ACHN (cell line): Measurements from ENCODE around the gene UBE2Q2.
"Not testable (repeated sequence)": the region's sequence is repeated elsewhere in the genome, so short reads cannot be mapped to it uniquely, and the experiment has no call there.

Source experiments
- DNase-seq: peaks from one replicate; pipeline ENCODE4 v3.0.0-alpha.2; 2015
- in situ Hi-C: cut with HindIII; loops from 2 replicates; pipeline ENCODE4 v1.10.0; 2017; ENCODE audit warnings: low sequenced_read_pairs, low pct_ligation_motif_present, low pct_unique_long_range_greater_than_20kb

UBE2Q2 gene

DNA sequence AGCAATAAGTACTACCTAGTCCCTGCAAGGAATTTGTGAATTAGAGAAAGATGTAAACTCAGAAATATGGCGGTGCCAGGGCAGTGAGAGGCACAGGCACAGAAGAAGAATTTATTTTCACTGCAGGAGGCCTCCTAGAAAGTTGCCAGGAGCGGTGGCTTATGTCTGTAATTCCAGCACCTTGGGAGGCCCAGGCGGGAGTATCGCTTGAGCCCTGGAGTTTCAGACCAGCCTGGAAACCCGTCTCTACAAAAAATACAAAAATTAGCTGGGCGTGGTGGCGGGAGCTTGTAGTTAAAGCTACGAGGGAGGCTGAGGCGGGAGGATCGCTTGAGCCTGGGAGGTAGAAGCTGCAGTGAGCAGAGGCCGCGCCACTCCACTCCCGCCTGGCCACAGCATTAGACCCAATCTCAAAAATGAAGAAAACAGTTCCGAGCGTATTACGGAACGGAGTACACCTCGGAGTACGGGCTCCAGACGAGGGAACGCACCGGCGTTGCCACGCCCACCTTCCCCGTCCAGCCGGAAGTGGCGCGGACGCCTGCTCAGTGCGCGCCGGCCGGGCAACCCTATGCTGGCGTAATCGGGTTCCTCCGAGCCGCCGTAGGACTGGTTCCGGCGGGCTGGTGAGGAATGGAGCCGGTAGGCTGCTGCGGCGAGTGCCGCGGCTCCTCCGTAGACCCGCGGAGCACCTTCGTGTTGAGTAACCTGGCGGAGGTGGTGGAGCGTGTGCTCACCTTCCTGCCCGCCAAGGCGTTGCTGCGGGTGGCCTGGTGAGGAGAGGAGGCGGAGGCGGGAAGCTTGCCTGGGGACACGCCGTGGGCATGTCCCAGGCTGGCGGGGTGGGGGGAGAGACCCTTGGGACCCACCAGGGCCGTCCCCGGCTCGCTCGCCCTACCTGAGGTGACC, 60.3 kb downstream of the UBE2Q2 start, which contains the start of gene FBXO22:
FBXO22 (plus strand) TSS at position 548 of the 909 bp plus-strand sequence; CDS start at position 634, 86 bp downstream.
- DNase-seq, result peak; percentile 89
- in situ Hi-C loops, result no loop called here

DNA sequence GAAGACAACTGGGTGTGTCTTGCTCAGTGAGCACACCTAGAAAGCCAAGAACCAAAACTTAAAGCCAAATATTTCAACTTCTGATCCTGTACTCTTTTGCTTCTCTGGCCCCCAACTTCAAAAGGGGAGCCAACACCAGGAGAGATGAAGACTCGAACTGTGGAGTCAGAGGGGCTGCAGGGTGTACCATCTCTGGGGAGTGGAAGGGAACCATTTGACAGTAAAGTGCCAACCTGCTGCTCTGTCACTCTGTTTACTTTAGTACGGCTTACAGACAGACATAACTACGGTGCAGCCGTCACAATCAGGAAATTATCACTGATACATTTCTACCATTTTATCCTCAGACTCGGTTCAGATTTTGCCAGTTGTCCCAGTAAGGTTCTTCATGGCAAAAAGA, 62.0 kb downstream of the UBE2Q2 start:
- DNase-seq, result no peak
- in situ Hi-C loops, result no loop called here

DNA sequence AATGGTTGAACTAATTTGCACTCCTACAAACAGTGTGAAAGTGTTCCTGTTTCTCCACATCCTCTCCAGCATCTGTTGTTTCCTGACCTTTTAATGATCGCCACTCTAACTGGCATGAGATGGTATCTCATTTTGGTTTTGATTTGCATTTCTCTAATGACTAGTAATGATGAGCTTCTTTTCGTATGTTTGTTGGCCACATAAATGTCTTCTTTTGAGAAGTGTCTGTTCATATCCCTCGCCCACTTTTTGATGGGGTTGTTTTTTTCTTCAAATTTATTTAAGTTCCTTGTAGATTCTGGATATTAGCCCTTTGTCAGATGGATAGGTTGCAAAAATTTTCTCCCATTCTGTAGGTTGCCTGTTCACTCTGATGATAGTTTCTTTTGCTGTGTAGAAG, 67.1 kb downstream of the UBE2Q2 start:
- in situ Hi-C loops, DNase-seq: not testable (repeated sequence)

DNA sequence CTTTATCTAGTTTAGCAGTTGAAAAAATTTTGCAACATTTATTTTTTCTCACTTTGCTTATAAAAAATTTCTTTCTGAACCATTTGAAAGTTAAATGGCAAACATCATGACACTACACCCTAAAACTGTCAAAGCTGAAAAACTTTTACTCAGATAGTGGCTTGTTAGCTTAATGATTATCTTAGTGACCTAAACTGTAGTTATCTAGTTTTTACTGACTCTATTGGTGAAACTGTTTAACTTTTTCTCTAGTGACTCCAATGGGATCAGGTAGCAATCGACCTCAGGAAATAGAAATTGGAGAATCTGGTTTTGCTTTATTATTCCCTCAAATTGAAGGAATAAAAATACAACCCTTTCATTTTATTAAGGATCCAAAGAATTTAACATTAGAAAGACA, 73.7 kb downstream of the UBE2Q2 start:
- in situ Hi-C loops, result no loop called here
- DNase-seq, result peak; percentile 6

DNA sequence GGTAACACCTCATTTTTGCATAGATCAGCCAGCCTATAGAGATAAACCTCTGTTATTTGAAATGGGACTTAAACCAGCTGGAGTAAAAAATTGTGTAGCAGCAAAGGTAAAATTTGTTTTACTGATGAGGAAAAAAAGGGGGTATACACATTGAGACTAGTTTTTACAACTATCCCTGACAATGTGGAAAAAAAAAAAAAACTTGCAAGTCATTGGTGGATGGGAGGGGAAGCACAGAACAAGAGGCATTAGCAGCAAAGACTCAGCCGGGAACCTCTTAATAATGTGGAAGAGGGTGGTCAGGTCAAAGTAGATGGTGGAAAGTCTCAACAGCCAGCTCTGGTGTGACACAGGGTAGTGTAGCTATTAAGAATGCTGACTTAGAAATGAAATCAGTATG, 74.9 kb downstream of the UBE2Q2 start:
- no peak for DNase-seq
- in situ Hi-C loops, result no loop called here

DNA sequence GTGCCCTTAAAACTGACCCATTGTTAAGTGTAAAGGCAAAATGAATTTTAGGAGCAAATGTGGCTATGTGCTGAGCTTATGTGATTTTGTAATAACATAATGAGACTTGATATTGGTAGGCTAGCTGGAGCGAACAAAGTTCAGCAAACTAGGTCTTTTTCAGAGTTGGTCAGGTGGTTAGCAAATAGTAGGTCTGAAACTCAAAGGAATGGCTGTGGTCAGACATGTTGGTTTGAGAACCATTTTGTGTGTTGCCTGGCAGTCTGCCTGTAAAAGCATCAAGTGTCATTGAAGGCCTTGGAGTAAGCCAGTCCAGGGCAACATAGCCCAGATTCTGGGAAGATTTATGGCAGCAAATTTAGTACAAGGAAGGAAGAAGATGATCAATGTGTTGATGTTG, 76.8 kb downstream of the UBE2Q2 start:
- no peak for DNase-seq
- in situ Hi-C loops, result no loop called here

DNA sequence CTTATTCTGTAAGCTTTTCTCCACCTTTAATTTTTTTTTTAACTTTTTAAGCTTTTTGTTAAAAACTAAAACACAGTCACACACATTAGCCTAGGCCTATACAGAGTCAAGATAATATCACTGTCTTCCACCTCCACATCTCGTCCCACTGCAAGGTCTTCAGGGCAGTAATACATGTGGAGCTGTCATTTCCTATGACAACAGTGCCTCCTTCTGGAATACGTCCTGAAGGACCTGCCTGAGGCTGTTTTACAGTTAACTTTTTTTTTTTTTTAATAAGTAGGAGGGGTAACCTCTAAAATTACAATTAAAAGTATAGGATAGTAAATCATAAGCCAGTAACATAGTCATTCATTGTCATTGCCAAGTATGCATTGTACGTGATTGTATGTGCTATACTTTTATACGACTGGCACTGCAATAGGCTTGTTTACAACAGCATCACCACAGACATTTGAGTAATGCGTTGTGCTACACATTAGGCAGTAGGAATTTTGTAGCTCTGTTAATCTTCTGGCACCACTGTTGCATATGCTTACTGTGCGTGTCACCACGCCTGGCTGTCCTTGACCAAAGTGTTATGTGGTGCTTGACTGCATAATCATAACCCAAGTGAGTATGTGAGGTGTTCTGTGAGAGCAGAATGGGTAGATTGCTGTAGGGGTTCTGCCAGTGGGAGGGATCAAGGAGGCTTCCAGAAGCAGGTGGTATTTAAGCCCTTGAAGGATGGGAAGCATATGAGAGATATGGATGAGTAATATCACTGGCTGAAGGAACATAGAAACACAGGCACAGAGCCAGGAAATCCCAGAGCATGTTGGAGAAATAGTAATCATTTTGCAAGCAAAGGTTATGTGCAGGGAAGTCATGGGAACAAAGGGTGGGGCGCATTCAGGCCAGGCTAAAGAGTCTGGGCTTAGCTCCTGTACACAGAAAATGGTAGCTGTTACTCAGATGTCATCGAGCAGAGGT, 78.8 kb downstream of the UBE2Q2 start:
- DNase-seq, result peak; percentile 54
- in situ Hi-C loops, result no loop called here

DNA sequence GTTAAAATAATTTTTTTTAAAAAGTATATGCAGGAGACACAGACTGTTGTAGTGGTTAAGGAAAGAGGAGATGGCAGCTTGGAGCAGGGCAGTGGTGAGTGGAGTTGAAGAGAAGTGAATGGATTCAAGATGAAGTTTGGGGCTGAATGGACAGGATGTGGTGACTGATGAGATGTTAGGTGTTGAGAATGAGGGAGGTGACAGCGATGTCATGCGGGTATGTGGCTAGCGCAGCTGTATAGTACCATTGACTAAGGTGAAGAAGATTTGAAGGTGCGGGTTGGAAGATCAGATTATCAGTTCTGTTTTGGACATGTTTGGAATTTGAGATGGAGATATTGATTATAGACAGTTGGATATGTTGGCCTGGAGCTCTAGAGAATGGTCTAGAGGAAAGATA, 80.5 kb downstream of the UBE2Q2 start:
- in situ Hi-C loops, result no loop called here
- no peak for DNase-seq

DNA sequence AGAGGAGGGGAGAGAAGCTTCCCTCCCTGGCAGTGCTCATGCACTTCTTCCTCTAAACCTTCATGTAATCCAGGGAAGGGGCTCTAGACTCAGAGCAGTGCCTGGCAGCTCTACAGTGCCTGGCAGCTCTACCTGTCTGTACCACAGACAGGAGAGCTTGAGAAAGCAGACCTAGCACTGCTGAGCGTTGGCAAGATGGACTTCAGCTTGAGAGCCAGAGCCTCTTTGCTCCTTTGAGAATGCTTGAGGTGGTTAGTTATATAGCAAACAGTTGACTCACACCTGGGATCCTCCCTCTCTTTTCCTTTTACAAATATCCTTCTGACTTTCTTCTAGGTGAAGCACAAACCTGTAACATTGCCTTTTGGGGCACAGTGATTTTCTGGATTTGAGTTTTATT, 81.3 kb downstream of the UBE2Q2 start:
- in situ Hi-C loops, result no loop called here
- DNase-seq, result no peak

DNA sequence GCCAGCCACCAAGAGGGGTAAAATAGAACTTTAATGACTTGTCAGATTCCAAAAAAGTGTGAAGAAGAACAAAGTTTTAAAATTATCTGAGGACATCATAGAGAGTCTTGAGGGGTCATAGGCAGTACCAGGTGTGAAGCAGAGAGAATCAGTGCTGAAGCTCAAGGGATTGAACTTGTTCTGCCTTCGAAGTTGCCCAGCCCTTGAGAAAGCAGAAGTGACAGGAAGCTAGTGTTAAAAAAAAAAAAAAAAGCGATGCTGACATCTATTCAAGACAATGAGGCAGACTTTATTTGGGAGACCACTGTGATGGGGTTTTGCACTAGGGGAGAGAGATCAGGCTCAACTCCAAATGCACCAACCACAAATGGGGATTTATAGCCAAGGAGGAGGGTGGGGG, 82.2 kb downstream of the UBE2Q2 start:
- DNase-seq, result no peak

DNA sequence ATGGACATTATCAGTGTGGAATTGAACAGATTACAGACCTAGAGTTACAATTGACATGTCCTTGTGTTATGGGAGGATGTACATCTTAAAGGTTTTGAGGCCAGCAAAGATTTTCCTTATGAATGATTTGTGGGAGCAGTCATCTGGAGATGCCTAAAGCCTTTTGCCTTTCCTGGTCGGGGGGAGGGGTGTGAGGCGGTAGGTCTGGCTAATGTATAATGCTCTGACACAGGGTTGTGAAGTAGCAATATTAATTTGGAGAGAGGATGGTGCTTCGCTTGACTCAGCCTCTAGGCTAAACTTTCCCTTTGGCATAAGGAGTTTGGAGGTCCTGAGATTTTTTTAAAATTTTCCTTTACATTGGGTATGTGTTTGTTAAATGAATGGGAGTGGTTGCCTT, 83.7 kb downstream of the UBE2Q2 start:
- DNase-seq, result no peak
- in situ Hi-C loops, result no loop called here

More for the DNA sequence above, 82.2 kb downstream of the UBE2Q2 start:
- in situ Hi-C loops, result no loop called here

DNA sequence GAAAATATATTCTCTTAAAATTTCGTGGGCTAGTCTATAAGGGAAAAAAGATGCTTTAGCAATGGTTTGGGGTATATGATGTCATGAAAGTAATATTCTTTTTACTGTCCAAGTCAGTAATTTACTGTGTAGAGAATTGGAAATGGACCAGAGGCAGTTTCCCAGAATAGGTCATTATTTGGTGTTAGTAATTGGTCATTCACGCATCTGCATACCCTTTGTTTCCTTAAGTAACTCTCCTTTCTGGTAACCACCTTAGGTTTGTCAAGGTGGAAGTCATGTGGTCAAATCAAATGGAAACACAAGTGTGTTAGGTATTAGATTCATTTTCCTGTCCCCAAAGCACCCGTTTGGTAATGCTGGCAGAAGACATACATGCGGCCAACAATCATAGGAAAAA, 84.4 kb downstream of the UBE2Q2 start:
- DNase-seq, result no peak
- in situ Hi-C loops, result no loop called here

DNA sequence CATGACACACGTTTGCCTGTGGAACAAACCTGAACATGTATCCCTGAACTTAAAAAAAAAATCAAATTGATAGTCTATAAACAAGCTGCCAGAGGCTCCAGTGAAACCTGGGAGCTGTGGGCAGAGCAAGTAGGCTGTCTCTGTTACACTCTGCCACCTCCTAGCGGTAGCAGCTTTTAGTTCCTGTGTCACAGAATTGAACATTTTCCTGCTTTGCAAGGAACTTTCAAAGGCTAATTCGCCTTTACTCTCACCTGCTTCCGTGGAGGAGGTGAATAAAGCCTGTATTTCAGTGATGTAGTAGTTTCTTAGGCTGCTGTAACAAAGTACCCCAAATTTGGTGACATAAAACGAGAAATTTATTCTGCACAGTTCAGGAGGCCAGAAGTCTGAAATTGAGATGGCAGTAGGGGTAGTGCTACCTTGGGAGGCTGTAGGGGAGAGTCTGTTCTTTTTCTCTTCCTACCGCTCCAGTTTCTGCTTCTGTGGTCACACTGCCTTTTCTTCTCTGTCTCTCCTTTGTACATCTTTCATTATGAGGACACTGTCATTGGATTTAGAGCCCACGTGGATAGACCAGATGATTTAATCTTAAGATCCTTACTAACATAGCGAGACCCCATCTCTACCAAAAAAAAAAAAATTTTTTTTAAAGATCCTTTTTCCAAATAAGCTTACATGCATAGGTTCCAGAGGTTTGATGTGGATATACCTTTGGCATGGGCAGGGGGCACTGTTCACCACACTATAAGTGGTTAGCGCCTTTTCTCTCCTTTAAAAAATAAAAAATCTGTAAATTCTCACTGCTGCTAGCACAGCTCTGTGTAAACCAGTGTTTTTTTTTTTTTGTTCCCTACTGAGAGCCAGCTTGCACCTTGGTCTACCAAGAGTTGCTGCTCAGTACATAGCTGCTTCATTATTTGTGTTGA, 85.7 kb downstream of the UBE2Q2 start:
- no peak for DNase-seq
- in situ Hi-C loops, result no loop called here

DNA sequence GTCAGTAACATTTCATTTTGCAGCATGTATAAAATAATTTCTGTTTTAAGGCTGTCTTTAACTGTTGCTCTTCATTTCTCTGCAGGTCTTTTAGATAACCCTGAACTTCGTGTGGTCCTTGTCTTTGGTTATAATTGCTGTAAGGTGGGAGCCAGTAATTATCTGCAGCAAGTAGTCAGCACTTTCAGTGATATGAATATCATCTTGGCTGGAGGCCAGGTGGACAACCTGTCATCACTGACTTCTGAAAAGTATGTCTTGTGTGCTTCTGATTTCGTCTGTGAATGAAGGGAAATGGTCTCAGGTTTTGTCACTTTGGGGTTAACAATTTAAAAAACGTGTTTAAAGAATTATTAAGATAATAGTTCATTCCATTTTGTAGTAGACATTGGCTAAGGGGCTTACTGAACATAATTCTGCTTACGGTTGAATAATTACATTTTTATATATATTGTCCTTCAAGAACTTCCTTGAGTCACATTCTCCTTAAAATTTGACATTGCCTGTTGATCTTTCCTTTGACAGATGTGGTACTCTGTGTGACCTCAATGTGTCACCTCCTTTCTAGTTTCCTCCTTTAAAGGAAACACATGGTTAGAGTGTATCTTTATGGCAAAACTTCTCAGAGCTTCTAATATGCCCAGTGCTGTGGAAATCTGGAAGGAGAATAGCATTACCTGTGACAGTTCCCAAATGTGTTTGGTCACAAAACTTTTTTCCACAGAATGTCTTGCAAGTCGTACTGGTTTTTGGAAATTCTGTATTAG, 86.7 kb downstream of the UBE2Q2 start:
- no peak for DNase-seq
- in situ Hi-C loops, result no loop called here

DNA sequence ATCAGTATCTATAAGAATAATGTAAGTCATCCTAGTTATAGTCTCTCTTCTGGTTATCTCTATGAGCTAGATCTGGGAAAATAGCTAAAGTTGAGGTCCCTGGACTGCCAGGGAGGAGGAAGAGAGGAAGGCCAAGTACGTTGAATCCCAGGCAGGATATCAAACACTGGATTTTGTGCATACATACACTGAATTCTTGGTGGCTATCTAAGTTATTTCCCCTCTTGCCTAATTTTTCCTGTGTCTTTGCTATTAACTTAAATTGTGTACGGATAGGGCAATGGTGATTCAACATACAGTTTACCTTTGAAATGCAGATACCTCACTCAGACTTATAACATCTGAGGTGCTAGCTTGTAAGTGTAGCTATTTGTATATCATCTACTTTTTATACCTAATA, 87.6 kb downstream of the UBE2Q2 start:
- in situ Hi-C loops, result no loop called here

DNA sequence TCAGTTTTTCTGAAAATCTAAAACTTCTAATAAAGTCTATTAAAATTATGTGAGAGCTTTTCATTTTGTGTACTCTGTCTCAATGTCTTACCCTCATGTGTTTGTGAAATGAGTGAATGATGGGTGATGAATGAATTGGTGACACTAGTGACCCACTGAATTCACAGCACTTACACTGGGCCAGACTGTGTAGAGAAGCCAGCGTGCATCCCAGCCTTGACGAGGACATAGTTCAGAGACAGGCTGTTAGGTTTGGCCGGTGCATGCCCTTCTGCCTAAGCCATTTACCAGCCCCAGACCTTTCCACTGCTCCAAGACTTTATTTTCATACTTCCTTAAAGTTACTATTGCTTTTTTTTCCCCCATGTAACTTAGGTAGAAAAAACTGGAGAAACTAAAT, 99.2 kb downstream of the UBE2Q2 start:
- in situ Hi-C loops, result no loop called here
- no peak for DNase-seq

More for the DNA sequence above, 87.6 kb downstream of the UBE2Q2 start:
- DNase-seq, result no peak

DNA sequence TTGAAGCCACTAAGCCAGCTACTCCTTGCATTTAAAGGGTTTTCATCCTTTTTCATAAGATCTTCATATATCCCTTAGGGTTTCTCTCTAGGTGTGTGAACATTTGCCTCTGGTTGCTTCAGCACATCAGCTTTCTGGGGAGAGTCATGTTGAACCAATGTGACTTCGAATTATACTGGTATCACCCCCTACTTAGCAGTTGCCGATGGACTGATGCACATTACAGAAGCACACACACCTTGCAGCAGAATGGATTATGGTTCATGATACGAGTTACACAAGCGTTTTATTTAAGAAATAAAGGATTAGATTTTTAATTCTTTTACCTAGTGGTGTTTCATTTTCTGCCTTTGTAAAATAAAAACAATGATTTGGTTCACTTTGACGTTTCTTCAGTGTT, 100.0 kb downstream of the UBE2Q2 start:
- no peak for DNase-seq
- in situ Hi-C loops, result no loop called here
